ENCODE results near the gene NAA25. TPM values are rescaled to one million over a fixed set of nuclear protein-coding genes. Genes with fewer than 3 reads are reported as not detected.
"Not testable (repeated sequence)": the region's sequence is repeated elsewhere in the genome, so short reads cannot be mapped to it uniquely, and the experiment has no call there.

NAA25 gene
- polyA plus RNA-seq, 1 donor = 32.0 TPM

- DNase-seq = no peak
Observed at GRCh38 chr12:112063273-112063672, 45.3 kb downstream of the NAA25 start.

- DNase-seq = no peak
Observed at GRCh38 chr12:112061137-112061536, 47.4 kb downstream of the NAA25 start.

GRCh38 chr12:112049351-112049750, 59.2 kb downstream of the NAA25 start:
- DNase-seq = no peak

GRCh38 chr12:112046003-112046402, 62.6 kb downstream of the NAA25 start:
- no peak for DNase-seq

GRCh38 chr12:112036614-112037013, 72.0 kb downstream of the NAA25 start:
- not testable (repeated sequence) for DNase-seq

GRCh38 chr12:112035219-112035785, 73.3 kb downstream of the NAA25 start:
- DNase-seq = no peak

GRCh38 chr12:112032292-112032691, 76.3 kb downstream of the NAA25 start:
- no peak for DNase-seq

GRCh38 chr12:112031472-112031871, 77.1 kb downstream of the NAA25 start:
- no peak for DNase-seq

GRCh38 chr12:112029301-112029700, 79.3 kb downstream of the NAA25 start:
- no peak for DNase-seq

- no peak for DNase-seq
Observed at GRCh38 chr12:112025808-112026375, 82.7 kb downstream of the NAA25 start.

GRCh38 chr12:112023759-112024396, 84.7 kb downstream of the NAA25 start:
- DNase-seq = peak; percentile 7

- DNase-seq = no peak
Observed at GRCh38 chr12:112022241-112023016, 86.2 kb downstream of the NAA25 start.

- DNase-seq = no peak
Observed at GRCh38 chr12:112020947-112021457, 87.6 kb downstream of the NAA25 start.

GRCh38 chr12:112018571-112019237, 89.9 kb downstream of the NAA25 start:
- no peak for DNase-seq

- no peak for DNase-seq
Observed at GRCh38 chr12:112017041-112017440, 91.5 kb downstream of the NAA25 start.

GRCh38 chr12:112015938-112016337, 92.6 kb downstream of the NAA25 start:
- DNase-seq = no peak

GRCh38 chr12:112013601-112014402, 94.8 kb downstream of the NAA25 start:
- DNase-seq = peak; percentile 14

- DNase-seq = peak; percentile 99
Observed at GRCh38 chr12:112012775-112013600, 95.6 kb downstream of the NAA25 start, which contains the start of the genes ERP29 and TMEM116. Gene ERP29, plus strand, starts transcription at chr12:112013426. Its CDS starts 40 bp downstream, at chr12:112013466. Gene TMEM116, minus strand, starts transcription at chr12:112013165. Its CDS starts 7,895 bp downstream, at chr12:112005270.

GRCh38 chr12:112011685-112012084, 96.9 kb downstream of the NAA25 start:
- DNase-seq = no peak

All from left kidney (tissue), 2 donors.